Skeletal muscle satellite cell (primary cell): ENCODE data around the gene ST6GALNAC4.

Source experiments
- H3K27me3 ChIP-seq: 2 replicates; pipeline ENCODE4 v1.7.0; 2013; ENCODE audit warnings: low read length; ENCODE audit not compliant: control insufficient read depth, insufficient read depth
- H3K36me3 ChIP-seq: 2 replicates; pipeline ENCODE4 v1.7.0; 2013; ENCODE audit warnings: mild to moderate bottlenecking, control low read depth, low read length; ENCODE audit not compliant: insufficient read depth
- H3K4me1 ChIP-seq: 2 replicates; pipeline ENCODE4 v1.7.0; 2013; ENCODE audit warnings: low read length; ENCODE audit not compliant: control insufficient read depth, insufficient read depth
- H3K4me2 ChIP-seq: 2 replicates; pipeline ENCODE4 v1.7.0; 2013; ENCODE audit warnings: mild to moderate bottlenecking, low read length
- H3K4me3 ChIP-seq: 2 replicates; pipeline ENCODE4 v1.7.0; 2013; ENCODE audit warnings: low read length
- H3K9ac ChIP-seq: 2 replicates; pipeline ENCODE4 v1.7.0; 2013; ENCODE audit warnings: mild to moderate bottlenecking, low read depth, low read length, moderate library complexity
- H3K9me3 ChIP-seq: replicated peaks from 2 replicates; pipeline ENCODE4 v1.7.0; 2013; ENCODE audit warnings: mild to moderate bottlenecking, control low read depth, low read length

ST6GALNAC4 gene

DNA sequence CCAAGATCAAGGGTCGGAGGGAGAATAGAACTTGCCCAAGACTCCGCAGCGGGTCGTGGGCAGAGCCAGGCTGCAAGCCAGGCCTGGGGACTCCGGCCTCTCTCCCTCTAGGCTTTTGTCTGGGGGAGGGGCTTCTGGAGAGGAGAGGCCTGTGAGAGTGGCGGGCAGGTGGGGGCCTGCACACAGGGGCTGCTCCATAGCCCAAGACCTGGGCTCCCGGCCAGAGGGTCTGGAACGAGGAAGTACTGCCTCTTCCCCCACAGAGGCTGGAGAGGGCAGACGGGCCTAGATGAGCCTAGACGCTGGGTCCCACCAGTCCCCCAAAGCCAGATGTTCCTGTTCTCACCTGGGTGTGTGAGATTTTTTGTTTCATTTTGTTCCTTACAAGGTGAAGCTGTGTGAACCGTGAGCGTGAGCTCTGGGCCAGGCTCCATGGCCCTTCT, 12.3 kb downstream of the ST6GALNAC4 start:
- Histone ChIP-seq H3K27me3 (no peaks in the 10 kb centered on the region), H3K4me1 (peaks cover 38% of the 10 kb centered on the region), H3K9ac (no peak overlapping the region), H3K36me3 (peaks cover 1% of the 10 kb centered on the region), H3K4me3 (no peak overlapping the region), H3K9me3 (no peaks in the 10 kb centered on the region), H3K4me2 (no peak overlapping the region)

DNA sequence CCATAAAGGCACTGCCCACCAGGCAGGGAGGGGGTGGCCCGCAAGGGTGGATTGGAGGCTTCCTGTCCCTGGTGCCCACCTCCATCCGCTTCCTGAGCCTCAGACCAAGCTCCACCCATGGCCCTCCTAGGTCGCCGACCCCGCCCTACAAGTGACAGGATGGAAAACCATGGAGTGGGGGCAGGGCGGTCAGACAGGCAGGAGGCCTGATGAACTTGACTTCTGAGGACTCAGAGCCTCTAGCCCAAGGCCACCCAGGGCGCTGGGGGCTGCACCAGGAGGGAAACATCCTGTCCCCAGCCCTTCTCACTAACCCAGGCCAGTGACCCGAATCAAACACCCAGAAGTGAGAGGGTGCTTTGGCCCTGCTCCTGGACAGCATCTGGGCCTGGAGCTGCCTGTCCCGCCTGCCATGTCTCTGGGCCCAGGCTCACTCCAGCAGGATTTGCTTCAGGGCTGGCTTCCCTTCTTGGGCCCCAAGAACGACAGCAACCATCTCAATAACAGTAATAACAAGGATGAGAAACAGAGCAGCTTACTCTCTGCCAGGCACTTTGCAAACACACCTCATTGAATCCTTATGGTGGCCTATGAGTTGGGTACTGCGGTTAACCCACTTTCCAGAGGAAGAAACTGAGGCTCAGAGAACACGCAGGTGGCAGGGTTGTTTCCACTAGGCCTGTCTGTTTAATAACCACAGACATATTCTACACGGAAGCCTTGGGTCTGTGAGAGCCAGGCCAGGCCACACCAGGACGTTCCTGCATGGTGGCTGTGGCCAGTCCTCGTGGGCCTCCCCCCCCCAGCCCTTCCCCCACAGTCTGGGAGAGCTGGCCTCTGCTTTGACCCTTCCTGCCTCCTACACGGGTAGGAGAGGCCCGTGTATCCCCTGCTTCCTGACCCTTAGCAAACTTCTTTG, 13.0 kb downstream of the ST6GALNAC4 start:
- H3K27me3 ChIP-seq = no peaks in the 10 kb centered on the region
- H3K4me3 ChIP-seq = peak overlapping the region; percentile 17
- H3K9me3 ChIP-seq = no peaks in the 10 kb centered on the region
- no peak overlapping the region for H3K9ac ChIP-seq
- H3K4me2 ChIP-seq = peak overlapping the region; percentile 9
- no peaks in the 10 kb centered on the region for H3K36me3 ChIP-seq
- peaks cover 39% of the 10 kb centered on the region for H3K4me1 ChIP-seq

DNA sequence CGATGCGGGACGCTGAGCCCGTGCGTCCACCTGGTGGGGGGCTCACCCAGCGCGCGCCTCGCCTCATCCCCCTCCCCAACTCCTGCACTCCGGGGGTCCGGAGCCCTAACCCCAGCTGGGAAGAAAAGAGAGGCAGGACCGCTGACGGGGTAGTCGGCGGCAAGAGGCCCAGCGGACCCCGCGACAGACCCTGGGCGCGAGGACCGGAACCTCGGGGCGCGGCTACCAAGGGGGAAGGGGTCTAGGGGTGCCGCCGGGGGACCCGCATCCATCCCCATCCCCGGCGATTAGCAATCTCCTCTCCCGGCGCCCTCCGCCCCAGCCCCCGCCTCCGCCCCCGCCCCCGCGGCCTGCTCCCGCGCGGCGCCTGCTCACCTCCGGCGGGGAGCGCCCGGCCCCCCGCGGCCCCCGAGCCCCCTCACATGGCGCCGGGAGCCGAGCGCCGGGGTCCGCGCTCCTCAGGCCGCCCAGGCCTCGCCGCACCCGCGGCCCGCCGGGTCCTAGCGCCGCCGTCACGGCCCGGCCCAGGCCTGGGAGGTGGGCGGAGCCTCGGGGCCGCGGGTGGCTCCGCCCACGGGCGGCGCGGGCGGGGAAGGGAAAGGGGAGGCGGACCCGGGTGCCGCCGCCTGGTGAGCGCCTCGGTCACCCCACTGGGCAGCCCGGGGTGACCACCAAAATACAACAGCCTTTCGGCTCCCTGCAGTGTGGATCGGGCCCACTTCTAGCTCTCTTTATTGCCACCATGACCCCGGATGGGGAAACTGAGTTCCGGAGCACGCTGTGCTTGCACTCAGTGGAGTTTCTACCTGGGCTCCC, 17.5 kb downstream of the ST6GALNAC4 start, which contains the start of gene ST6GALNAC6:
Gene ST6GALNAC6 (minus strand): TSS at position 476 of the 816 bp plus-strand sequence. CDS start 1,622 bp downstream, outside the sequence.
- Histone ChIP-seq H3K36me3 (peaks cover 22% of the 10 kb centered on the region), H3K4me1 (peaks cover 37% of the 10 kb centered on the region), H3K9me3 (peaks cover 2% of the 10 kb centered on the region), H3K27me3 (no peaks in the 10 kb centered on the region), H3K9ac (peak within 1 kb of the TSS; percentile 99), H3K4me3 (peak within 1 kb of the TSS; percentile 96), H3K4me2 (peak within 1 kb of the TSS; percentile 95)

DNA sequence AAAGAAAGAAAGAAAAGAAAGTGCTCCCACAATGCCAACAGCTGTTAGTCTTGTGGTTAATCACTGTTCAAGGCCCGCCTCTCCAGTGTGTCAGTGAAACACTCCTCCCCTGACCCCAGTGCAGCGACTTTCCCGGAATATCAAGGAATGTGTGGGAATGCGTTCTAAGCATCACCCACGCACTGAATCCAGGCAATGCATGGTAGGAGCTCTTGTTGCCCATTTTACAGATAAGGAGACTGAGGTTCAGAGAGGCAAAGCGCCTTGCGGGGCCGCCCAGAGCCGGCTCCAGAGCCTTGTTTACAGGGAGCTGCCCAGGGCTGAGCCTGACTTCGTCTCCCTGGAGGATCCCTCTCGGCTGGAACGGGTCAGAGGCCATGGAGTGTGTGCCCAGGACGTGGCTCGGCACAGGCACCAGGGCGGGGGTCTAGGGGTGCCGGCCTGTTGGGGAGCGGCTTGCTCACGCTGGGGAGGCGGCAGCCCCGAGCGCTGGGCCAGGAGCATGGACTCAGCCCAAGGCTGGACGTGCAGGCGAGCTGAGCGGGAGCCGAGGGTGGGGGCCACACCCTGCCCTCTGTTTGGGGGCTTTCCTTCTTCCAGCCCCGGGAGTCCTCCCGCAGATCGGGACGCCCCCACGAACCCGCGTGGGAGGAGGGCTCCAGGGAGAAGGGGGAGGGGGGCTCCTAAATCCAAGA, 18.3 kb downstream of the ST6GALNAC4 start:
- Histone ChIP-seq H3K4me1 (peaks cover 29% of the 10 kb centered on the region), H3K4me2 (peak overlapping the region; percentile 95)

DNA sequence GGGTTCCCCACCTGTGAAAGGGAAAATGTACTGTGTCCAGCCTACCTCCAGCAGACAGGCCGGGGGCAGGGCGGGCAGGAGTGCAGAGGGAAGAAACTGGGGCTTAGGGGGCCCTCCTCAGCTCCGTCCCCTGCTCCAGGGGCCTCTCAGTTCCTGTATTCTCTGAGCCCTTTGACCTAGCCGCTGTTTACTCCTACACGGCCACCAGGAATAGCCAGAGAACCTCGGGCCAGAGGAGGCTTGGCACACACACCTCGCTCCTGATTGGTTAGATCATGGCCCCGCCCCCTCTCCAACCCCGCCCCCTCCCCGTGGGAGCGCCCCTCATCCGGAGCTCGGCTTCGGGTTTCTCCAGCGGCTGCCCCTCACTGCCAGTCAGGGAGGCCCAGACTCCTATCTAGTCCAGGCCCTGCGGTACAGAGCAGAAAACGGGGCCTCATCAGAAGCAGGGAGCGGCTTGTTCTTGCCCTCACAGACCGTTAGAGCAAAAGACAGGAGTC, 19.6 kb downstream of the ST6GALNAC4 start:
- Histone ChIP-seq H3K9me3 (peaks cover 11% of the 10 kb centered on the region), H3K4me2 (peak overlapping the region; percentile 95), H3K27me3 (no peaks in the 10 kb centered on the region), H3K36me3 (peaks cover 43% of the 10 kb centered on the region), H3K9ac (peak overlapping the region; percentile 52), H3K4me3 (peak overlapping the region; percentile 60), H3K4me1 (peaks cover 22% of the 10 kb centered on the region)

More for the DNA sequence above, 18.3 kb downstream of the ST6GALNAC4 start:
- no peaks in the 10 kb centered on the region for H3K27me3 ChIP-seq
- peaks cover 4% of the 10 kb centered on the region for H3K9me3 ChIP-seq
- H3K4me3 ChIP-seq = peak overlapping the region; percentile 96
- H3K36me3 ChIP-seq = peaks cover 29% of the 10 kb centered on the region
- peak overlapping the region; percentile 99 for H3K9ac ChIP-seq

DNA sequence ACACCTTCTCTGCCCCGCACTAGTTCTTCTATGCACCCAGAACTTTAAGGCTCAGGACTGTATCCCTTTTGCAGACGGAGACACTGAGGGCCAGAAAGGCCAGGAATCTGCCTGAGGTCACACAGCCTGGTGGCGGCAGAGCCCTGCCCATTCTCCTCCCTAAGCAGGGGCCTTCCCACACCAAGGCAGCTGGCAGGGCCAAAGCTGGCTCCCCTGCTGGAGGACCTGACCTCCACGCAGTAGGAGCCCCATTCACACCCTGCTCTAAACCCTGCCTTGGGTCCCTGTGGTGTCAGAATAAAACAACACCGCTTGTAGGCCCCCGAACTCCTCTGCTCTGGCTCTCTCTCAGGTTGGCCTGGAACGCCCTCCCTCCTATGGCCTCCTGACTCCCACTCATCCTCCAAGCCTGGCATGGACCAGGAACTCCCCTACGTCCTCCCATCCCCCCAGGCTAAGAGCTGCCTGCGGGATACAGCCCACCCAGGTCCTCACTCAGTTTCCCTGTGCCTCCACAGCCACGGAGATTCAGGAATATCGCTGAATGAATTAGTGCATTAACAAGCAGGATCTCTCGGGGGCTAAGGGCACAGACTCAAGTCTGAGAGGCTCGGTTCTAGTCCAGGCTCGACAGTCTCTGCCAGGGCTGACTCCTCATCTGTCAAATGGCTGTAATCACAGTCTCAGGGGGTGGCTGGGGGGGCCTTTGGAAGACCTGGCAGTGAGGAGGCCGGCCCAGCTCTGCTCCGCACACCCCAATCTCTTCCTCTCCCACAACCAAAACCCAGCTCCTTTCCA, 20.2 kb downstream of the ST6GALNAC4 start:
- Histone ChIP-seq H3K4me3 (peak overlapping the region; percentile 7), H3K4me2 (peak overlapping the region; percentile 95), H3K9me3 (peaks cover 11% of the 10 kb centered on the region), H3K9ac (no peak overlapping the region), H3K36me3 (peaks cover 45% of the 10 kb centered on the region), H3K4me1 (peaks cover 21% of the 10 kb centered on the region), H3K27me3 (no peaks in the 10 kb centered on the region)

DNA sequence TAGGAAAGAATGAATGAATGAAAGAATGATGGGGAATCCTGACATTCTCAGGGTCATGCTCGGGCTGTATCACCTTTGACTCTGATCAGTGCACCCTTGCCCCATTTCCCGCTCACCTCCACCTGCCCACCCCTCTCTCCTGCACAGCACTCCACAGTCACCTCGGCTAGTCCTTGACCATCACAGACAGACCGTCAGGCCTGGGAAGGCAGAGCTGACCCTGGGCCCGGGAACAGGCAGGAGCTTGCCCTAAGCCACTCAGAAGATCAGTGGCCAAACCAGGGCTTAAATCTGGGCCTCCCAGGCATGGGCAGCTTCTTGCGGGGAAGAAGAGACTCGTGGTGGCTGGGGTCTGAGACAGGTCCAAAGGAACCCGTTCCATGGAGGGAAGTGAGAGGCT, 21.0 kb downstream of the ST6GALNAC4 start:
- H3K4me2 ChIP-seq = no peak overlapping the region
- H3K9me3 ChIP-seq = peaks cover 11% of the 10 kb centered on the region
- H3K27me3 ChIP-seq = no peaks in the 10 kb centered on the region
- H3K36me3 ChIP-seq = peaks cover 48% of the 10 kb centered on the region
- no peak overlapping the region for H3K4me3 ChIP-seq
- peaks cover 21% of the 10 kb centered on the region for H3K4me1 ChIP-seq
- H3K9ac ChIP-seq = no peak overlapping the region

DNA sequence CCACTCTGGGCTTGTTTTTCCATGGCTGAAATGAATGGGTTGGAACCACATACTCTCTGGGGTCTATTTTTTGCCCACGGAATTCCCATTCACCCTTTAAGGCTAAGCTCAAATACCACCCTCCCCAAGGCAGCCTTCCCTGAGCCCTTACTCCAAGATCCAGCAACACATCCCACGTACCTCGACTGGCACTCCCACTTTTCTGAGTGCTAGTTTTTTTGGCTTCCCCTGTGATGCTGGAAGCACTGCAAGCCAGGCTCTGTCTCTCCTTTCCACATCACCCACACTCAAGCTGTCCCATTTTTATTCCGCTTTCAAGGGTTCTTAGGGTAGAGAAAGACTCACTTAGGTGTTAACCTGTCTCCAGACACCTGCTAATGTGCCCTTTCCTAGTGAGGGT, 23.4 kb downstream of the ST6GALNAC4 start:
- no peak overlapping the region for H3K4me3 ChIP-seq
- H3K27me3 ChIP-seq = no peaks in the 10 kb centered on the region
- no peak overlapping the region for H3K4me2 ChIP-seq
- peaks cover 66% of the 10 kb centered on the region for H3K36me3 ChIP-seq
- H3K9ac ChIP-seq = no peak overlapping the region
- peaks cover 14% of the 10 kb centered on the region for H3K4me1 ChIP-seq
- H3K9me3 ChIP-seq = peaks cover 11% of the 10 kb centered on the region

DNA sequence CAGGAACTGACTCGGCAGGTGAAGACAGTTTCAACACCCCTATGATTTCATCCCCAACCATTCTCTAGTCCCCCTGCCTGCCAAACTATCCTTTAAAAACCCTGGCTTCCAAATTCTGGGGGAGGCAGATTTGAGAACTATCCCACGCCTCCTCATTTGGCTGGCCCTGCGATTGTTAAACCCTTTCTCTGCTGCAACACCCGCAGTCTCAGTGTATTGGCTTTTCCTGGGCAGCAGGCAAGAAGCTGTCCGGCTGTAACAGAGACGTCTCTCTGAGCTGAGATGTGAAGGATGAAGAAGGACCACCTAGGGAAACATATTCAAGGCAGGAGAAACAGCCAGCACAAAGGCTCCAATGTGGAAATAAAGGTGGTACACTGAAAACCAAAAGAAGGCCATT, 24.0 kb downstream of the ST6GALNAC4 start:
- peaks cover 11% of the 10 kb centered on the region for H3K9me3 ChIP-seq
- H3K4me3 ChIP-seq = no peak overlapping the region
- H3K9ac ChIP-seq = no peak overlapping the region
- peaks cover 68% of the 10 kb centered on the region for H3K36me3 ChIP-seq
- H3K4me1 ChIP-seq = peaks cover 12% of the 10 kb centered on the region
- H3K4me2 ChIP-seq = no peak overlapping the region
- H3K27me3 ChIP-seq = no peaks in the 10 kb centered on the region

DNA sequence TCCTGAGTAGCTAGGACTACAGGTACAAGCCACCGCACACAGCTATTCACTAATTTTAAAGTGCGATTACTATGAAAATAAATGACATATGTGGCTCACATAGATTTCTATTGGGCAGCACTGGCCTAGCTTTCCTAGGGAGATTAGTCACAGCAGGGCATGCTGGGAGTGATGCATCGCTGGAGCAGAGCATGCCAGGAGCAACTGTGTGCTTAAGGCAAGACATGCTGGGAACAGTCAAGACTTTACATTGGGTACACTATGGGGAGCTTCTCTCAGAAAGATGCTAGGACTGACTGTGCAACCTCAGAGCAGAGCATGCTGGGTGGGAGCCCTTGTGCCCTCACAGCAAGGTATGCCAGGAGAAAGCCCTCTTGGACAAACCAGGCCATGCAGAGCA, 26.8 kb downstream of the ST6GALNAC4 start:
- Histone ChIP-seq H3K27me3 (no peaks in the 10 kb centered on the region), H3K9me3 (peaks cover 11% of the 10 kb centered on the region), H3K36me3 (peaks cover 80% of the 10 kb centered on the region), H3K4me3 (no peak overlapping the region), H3K4me2 (no peak overlapping the region), H3K4me1 (no peaks in the 10 kb centered on the region), H3K9ac (no peak overlapping the region)
